GM21723 (cell line): Measurements from ENCODE around the gene FCHSD1.

Source experiments
- ATAC-seq: cut with Tn5 transposase; IDR thresholded peaks from one replicate; pipeline ENCODE4 v1.9.1; 2021; ENCODE audit warnings: mild to moderate bottlenecking, moderate library complexity; ENCODE audit not compliant: unreplicated experiment

Gene FCHSD1

GRCh38 chr5:141672841-141673813 is 21.9 kb upstream of the FCHSD1 start:
- ATAC-seq = no peak

GRCh38 chr5:141672071-141672840 is 21.0 kb upstream of the FCHSD1 start:
- ATAC-seq = no peak

- no peak for ATAC-seq
Measured at GRCh38 chr5:141669520-141669919, 18.3 kb upstream of the FCHSD1 start.

DNA sequence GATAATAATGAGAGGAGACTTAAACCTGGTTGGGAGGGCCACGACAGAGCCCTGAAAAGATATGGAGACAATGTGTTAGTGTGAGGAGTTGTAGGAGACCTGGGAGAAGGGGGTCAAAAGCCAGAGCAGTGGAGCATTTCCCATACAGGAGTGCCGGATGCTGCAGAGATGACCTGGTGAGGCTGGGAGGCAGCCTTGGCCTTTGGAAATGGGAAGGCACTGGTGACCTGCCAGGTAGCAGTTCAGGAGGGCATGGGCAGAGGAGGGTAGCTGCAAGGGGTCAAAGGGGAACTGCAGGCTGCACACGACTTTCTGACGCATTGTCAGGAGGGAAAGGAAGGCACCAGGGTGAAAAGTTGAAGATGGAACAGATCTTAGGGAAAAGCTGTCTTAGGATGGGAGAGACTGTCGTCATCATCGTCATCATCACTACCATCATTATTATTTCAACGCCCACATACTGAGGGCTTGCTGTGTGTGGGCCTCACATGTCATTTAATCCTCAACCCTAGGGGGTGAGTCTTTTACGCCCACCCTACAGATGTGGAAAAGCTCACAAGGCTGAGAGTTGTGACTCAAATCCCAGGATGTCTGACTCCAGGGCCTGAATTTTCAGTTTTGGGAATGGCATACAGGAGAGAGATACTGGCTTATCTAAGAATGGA is 17.5 kb upstream of the FCHSD1 start:
- no peak for ATAC-seq

DNA sequence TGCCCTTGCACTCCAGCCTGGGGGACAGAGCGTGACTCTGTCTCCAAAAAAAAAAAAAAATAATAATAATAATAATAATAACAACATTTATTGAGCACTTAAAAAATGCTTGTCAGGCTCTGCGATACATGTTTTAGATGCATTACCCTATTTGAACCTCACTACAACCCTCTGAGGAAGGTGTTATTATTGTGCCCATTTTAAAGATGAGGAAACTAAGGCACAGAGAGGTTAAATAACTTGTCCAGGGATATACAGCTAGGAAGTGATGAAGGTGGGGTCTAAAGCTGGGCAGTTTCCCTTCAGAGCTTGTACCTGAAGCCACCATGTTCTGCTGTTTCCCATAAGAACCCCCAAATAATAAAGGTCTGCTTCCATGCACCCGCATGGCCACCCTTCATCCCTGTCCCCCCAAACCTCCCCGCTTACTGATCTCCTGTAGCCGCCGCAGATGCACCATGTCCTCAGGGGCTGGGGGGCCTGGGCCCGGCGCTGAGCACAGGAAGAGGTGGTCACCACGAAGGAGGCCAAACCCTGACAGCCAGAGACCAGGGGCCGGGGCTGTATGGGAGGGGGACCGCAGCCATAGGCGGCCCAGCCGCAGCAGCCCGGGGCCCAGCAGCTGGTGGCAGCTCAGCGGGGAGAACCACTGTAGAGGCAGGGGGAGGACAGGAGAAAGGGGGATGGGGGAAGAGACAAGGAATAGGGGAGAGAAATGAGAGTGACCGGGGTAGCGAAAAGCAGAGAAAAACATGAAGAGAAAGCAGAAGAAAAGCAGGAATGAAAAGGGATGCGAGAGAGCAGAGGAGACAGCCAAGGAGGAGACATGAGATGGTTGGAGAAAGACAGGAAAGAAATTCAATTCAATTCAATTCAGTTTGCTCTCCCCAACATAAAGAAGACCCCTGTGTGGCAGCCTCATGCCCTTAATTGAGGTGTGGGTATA is 15.1 kb upstream of the FCHSD1 start:
- no peak for ATAC-seq

DNA sequence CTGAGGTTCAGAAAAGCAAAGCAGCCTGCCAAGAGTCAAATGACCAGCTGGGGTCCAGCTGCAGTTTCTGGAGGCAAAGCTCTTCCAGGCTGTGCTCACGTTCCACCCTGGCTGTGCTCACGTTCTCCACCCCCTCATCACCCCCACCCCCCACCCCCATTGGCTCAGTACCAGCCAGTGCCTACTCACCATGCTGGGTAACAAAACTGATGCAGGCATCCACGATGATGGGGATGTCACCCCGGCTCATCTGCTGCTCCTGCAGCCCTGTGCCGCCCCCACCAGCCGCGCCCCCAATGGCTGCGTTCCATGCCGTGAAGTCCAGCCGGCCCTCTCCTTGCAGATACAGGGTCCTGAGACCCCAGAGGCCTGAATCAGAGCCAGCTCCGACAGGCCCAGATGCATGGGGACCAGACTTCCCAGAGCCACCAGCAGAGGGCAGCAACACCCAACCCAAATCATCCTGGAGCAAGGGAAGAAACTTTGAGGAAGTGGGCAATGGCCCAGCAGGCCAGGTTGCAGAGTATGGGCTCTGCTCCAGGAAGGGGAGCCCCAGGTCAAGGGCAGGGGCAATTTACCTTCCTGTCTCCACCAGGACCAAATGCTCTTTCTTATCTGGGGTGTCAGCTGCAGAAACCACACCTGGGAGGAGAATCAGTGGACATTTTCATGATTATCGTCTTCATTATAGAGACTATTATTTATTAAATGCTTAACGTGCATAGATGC is 13.7 kb upstream of the FCHSD1 start:
- ATAC-seq = peak; percentile 91

DNA sequence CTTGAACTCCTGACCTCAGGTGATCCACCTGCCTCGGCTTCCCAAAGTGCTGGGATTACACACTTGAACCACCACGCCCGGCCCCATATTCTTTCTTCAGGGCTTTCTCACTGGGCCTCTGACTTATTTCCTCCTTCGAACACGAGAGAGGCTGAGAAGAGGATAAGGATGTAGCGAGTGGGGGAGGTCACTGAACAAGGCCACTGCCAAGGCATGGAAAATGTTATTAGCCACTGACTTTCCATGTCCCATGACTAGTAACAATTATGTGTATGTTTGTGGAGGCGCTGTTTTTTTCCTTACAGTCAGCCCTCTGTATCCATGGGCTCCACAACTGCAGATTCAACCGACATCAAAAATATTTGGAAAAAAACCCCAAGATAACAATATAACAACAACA is 12.3 kb upstream of the FCHSD1 start:
- ATAC-seq = no peak

GRCh38 chr5:141662028-141662427 is 10.8 kb upstream of the FCHSD1 start:
- no peak for ATAC-seq

DNA sequence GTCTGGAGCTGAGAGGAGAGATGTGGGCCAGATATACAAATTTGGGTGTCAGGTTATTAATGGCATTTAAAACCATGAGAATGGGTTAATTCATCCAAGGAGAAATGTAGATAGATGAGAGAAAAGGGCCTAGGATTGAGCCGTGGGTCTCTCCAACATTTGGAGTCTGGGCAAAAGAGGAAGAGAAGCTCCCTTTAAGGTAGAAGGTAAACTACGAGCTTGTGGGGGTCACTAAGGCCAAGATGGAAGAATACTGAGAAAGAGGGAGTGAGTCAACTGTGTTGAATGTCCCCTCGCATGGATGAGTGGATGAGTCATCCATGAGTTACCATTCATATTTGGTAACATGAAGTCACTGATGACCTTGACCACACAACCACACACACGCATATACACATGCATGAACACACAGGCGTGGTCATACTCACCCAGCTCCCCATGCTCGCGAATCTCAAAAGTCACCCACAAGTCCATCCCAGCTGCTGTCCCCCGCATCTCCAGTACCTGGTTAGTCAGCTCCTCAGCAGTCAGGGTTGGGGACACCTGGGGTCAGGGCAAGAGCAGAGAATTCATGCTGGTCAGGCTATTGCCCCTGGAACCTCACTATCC is 6.8 kb upstream of the FCHSD1 start:
- ATAC-seq = peak; percentile 64

DNA sequence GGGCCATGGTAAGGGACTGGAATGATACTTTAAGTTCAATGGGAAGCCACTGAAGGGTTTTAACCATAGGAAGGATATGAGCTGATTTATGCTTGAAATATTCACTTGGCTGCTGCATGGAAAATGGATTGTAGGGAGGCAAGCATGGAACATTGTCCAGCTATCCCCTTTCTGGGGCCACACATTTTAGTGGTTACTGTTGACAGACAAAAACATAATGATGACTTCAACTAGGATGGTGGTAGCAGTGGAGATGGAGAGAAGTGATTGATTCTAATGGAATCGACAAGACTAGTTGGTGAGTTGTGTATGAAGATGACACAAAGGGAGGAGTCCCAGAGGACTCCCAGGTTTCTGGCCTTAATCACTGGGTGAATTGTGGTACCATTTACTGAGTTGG is 6.2 kb upstream of the FCHSD1 start:
- no peak for ATAC-seq

DNA sequence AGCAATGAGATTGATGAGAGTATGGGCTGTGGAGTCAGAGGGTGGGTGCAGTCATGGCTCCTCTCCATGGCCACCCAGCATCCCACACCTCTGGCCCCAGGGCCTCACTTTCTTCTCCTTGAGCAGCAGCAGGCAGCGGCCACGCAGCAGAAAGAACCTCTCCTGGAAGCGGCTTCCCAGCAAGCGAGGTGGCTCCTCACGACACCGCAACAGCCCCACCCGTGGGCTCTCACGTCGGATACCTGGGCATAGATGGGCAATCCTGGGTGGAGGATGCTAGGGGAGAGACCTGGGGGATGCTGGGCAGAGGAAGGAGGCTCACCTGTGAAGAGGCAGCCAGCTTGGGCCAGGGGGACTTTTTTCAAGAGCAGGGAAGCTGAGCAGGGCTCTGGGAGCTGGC is 5.2 kb upstream of the FCHSD1 start:
- ATAC-seq = no peak

GRCh38 chr5:141655020-141655419 is 3.8 kb upstream of the FCHSD1 start:
- ATAC-seq = no peak

DNA sequence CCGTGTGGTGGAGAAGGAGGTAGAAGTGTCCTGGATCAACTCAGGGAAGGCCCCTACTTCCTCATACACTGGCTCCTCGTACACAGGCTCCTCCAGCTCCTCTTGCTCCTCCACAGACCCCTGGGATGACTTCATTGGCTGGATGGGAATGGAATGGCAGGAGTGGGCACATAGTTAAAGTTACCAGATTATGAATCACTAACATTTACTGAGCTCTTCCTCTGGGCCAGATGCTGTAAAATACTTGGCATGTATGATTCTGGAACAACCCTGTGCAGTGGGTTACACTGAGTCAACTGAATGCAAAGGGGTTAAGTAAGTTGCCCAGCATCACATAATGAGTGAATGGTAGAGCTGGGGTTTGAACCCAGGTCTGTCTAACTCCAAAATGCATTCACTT is 3.1 kb upstream of the FCHSD1 start:
- no peak for ATAC-seq

DNA sequence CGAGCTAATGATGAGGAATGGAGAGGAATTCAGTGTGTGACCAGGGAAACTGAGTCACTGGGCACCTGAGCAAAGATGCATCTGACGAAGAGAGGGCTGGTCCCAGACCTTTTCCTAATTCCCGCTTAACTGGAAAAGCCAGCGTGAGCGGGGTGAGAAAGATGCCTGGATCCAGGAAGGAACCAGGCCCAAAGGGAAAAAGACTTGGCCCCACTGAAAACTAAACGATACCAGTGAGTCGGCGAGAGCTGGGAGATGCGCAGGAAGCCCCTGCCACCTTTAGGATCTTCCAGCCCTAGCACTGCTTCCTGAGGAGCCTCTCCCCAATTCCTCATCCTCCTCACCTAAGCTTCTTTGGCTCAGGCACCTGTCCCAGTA is 499 bp upstream of the FCHSD1 start:
- no peak for ATAC-seq

DNA sequence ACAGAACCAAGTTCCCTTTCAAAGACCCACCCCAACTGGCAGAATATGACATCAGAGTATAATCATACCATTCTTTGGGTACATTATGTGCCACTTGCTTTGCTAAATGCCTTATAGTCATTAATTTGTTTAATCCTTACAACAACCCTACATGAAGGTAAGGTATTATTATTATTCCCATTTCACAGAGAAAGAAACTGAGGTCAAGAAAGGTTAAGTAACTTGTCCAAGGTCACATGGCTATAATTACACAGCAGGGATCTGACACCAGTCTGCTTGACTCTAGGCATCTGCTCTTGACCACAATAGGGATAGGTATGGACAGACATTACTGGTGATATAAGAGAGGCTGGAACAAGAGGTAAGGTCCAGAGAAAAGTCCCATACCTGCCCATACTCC is 1.2 kb downstream of the FCHSD1 start:
- no peak for ATAC-seq

- ATAC-seq = no peak
Measured at GRCh38 chr5:141649056-141649688, 2.0 kb downstream of the FCHSD1 start.

DNA sequence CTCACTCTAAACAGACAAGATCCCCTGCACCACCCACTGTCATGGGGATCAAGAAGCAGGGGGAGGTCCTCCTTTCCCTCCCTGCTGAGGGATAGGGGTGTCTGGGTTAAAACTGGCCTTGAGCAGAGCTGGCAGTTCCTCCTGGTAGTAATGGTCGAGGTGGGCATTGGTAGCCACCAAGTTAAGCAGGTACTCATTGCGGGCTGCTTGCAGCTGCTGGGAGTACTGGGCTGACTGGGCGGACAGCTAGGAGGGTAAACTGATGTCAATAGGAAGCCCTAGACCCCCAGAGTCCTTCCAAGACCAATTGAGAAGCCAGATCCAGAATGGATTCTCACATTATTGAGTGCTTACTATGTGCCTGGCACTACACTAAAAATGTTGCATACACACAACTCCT is 3.4 kb downstream of the FCHSD1 start:
- ATAC-seq = no peak

DNA sequence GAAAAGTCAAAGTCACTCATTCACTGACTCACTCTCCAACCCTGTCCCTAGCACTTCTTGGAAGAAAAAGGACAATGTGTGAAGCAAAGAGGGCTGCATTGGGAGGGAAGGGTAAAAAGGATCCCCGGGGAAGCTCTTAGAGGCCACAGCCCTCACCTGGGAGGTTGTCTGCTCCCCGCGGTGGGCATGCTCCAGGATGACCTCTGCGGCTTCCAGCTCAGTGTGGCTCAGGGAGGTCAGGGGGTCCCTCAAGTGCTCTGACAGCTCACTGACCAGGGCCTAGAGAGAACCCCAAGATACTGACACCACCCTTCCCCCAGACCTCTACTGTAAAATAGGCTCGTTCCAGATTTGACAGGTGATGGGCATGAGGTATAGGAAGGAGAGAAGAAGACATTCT is 4.0 kb downstream of the FCHSD1 start:
- no peak for ATAC-seq

- no peak for ATAC-seq
Measured at GRCh38 chr5:141646026-141646425, 5.2 kb downstream of the FCHSD1 start.
